Smooth muscle cell (in vitro differentiated cells): ENCODE results near the gene AADAC. TPM values are rescaled to one million over a fixed set of nuclear protein-coding genes. Genes with fewer than 3 reads are reported as not detected.
"Not testable (repeated sequence)": the region's sequence is repeated elsewhere in the genome, so short reads cannot be mapped to it uniquely, and the experiment has no call there.

Experiments used
- DNase-seq: peaks from one replicate; lab custom pipeline; 2025; ENCODE audit not compliant: unreplicated experiment; lab: John Stamatoyannopoulos, UW
- H2AFZ ChIP-seq: fragments of 200-600 bp; sonication (generic); 2 replicates; pipeline ENCODE4 v1.6.0; 2016; ENCODE audit warnings: antibody characterized with exemption, low read depth, mild to moderate bottlenecking
- H3F3A ChIP-seq: fragments of 200-600 bp; sonication (generic); 2 replicates; pipeline ENCODE4 v1.6.0; 2017; ENCODE audit warnings: antibody characterized with exemption, low read depth
- H3K27ac ChIP-seq: fragments of 200-600 bp; sonication (generic); 2 replicates; pipeline ENCODE4 v1.5.1; 2016; ENCODE audit warnings: low read depth, mild to moderate bottlenecking
- H3K27me3 ChIP-seq: fragments of 200-600 bp; sonication (generic); 2 replicates; pipeline ENCODE4 v1.6.1; 2016; ENCODE audit warnings: low read depth, mild to moderate bottlenecking
- H3K36me3 ChIP-seq: fragments of 200-600 bp; sonication (generic); 2 replicates; pipeline ENCODE4 v1.5.1; 2016; ENCODE audit warnings: low read depth
- H3K4me1 ChIP-seq: fragments of 200-600 bp; sonication (generic); 2 replicates; pipeline ENCODE4 v1.5.1; 2016; ENCODE audit warnings: low read depth
- H3K4me2 ChIP-seq: fragments of 200-600 bp; sonication (generic); 2 replicates; pipeline ENCODE4 v1.6.0; 2016; ENCODE audit warnings: mild to moderate bottlenecking
- H3K4me3 ChIP-seq: fragments of 200-600 bp; sonication (generic); 2 replicates; pipeline ENCODE4 v1.5.1; 2016; ENCODE audit warnings: mild to moderate bottlenecking
- H3K79me2 ChIP-seq: fragments of 200-600 bp; sonication (generic); 2 replicates; pipeline ENCODE4 v1.6.0; 2016; ENCODE audit warnings: low read depth, mild to moderate bottlenecking
- H3K9ac ChIP-seq: fragments of 200-600 bp; sonication (generic); 2 replicates; pipeline ENCODE4 v1.6.0; 2016; ENCODE audit warnings: low read depth
- H3K9me3 ChIP-seq: fragments of 200-600 bp; sonication (generic); replicated peaks from 2 replicates; pipeline ENCODE4 v1.5.1; 2016; ENCODE audit warnings: low read depth
- H4K20me1 ChIP-seq: fragments of 200-600 bp; sonication (generic); 2 replicates; pipeline ENCODE4 v1.6.0; 2016; ENCODE audit warnings: low read depth
- CTCF ChIP-seq: fragments of 200-600 bp; sonication (generic); IDR thresholded peaks from 2 replicates; pipeline ENCODE4 v1.5.1; 2017; ENCODE audit warnings: borderline replicate concordance, mild to moderate bottlenecking, antibody characterized with exemption; ENCODE audit not compliant: insufficient read depth, poor library complexity, severe bottlenecking
- WGBS: methylation state at CpG from one replicate; pipeline ENCODE4 v1.1.7; 2016; ENCODE audit warnings: low lambda C conversion rate; 5-methylcytosine and 5-hydroxymethylcytosine counted together
- polyA plus RNA-seq: library from polyadenylated mRNA; unstranded; fragments of >200 nt; fragmentation: Nextera tagmentation; extraction: Ambion mirVana; gene quantifications from 2 replicates; pipeline ENCODE4 v1.2.1, GENCODE V29; 2016
- total RNA-seq: library from RNA; depleted of rRNA; stranded (reverse); fragments of >200 nt; gene quantifications from 2 replicates; pipeline ENCODE4 v1.2.3, GENCODE V29; 2014

AADAC gene
- total and polyA plus RNA-seq, 2 experiments from 2014 or later = 0.54 to 0.67 TPM

DNA sequence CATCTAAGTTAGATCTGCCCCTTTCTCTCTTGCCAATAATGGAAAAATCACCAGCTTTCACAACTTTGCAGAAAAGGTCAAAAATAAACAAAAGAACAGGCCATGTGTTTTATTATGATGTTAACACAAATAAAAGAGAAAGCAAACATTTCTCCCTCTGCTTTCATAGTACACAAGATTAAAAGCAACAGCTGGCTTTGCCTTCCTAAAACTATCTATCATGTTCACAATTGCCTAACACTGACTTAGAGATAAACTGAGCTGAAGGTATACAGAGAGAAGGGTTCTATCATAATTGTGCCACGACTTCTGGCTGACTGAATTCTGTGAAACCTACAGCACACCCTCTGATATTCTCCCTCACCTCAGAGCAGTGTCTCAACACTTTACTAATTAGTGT, 29.4 kb downstream of the AADAC start:
- H3K27me3 ChIP-seq = no peaks in the 10 kb centered on the region
- no peak overlapping the region for H3K4me3 ChIP-seq
- H3K27ac ChIP-seq = no peak overlapping the region
- TF ChIP-seq CTCF = no peak
- no peaks in the 10 kb centered on the region for H3F3A ChIP-seq
- no peaks in the 10 kb centered on the region for H3K79me2 ChIP-seq
- DNase-seq = no peak
- no peak overlapping the region for H3K9ac ChIP-seq
- peak overlapping the region; percentile 87 for H2AFZ ChIP-seq
- peaks cover 3% of the 10 kb centered on the region for H3K4me1 ChIP-seq
- H3K36me3 ChIP-seq = no peaks in the 10 kb centered on the region
- no peaks in the 10 kb centered on the region for H3K9me3 ChIP-seq
- no peaks in the 10 kb centered on the region for H4K20me1 ChIP-seq
- WGBS = 48% methylated on average over 1 of the region's 1 CpG
- no peak overlapping the region for H3K4me2 ChIP-seq

DNA sequence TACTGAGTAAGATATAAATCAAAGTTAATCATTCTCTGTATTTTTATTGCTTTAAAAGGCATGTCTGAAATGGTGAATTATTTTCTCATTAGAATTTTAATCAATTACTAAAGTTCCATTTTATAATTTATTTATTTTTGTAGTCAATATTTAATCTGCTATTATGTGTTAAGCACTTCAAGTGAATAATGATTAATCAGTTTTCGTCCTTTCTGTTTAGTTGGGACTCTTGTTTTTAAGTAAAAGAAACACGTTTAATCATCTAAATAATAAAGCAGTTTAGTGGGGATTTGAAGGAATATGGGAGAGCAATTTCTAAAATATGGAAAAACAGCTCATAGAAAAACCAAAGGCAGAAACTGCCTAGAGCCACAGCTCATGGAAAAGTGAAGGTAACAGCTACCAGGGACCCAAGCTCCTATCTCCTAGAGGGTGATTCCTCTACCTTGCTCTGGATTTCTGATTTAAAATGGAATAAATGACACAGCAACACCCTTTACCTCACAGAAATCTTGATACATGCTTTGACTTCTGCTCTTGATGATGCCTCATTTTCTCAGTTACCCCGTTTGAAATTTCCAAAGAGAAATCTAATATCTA, 31.5 kb downstream of the AADAC start:
- Histone ChIP-seq H2AFZ (no peak overlapping the region), H3K4me3 (no peak overlapping the region), H3K4me1 (no peaks in the 10 kb centered on the region), H3K9me3 (no peaks in the 10 kb centered on the region), H4K20me1 (no peaks in the 10 kb centered on the region), H3K9ac (no peak overlapping the region), H3K36me3 (no peaks in the 10 kb centered on the region), H3K27ac (no peak overlapping the region), H3K4me2 (no peak overlapping the region), H3K27me3 (no peaks in the 10 kb centered on the region), H3K79me2 (no peaks in the 10 kb centered on the region), H3F3A (no peaks in the 10 kb centered on the region)
- no peak for TF ChIP-seq CTCF
- DNase-seq = no peak
- 74% methylated on average over 3 of the region's 3 CpGs for WGBS

DNA sequence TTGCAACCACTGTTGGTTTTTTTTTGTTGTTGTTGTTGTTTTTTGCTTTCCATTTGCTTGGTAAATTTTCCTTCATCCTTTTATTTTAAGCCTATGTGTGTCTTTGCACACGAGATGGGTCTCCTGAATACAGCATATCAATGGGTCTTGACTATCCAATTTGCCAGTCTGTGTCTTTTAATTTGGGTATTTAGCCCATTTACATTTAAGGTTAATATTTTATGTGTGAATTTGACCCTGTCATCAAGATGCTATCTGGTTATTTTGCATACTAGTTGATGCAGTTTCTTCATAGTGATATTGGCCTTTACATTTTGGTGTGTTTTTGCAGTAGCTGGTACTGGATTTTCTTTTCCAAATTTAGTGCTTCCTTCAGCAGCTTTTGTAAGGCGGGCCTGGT, 36.1 kb downstream of the AADAC start:
- H3K4me1 ChIP-seq, H3K9me3 ChIP-seq, H4K20me1 ChIP-seq, H3K27me3 ChIP-seq, H3K79me2 ChIP-seq, H3K9ac ChIP-seq, H3F3A ChIP-seq, H3K4me3 ChIP-seq, H2AFZ ChIP-seq, H3K36me3 ChIP-seq, H3K27ac ChIP-seq, DNase-seq, H3K4me2 ChIP-seq: not testable (repeated sequence)
- WGBS = 94% methylated on average over 2 of the region's 2 CpGs

DNA sequence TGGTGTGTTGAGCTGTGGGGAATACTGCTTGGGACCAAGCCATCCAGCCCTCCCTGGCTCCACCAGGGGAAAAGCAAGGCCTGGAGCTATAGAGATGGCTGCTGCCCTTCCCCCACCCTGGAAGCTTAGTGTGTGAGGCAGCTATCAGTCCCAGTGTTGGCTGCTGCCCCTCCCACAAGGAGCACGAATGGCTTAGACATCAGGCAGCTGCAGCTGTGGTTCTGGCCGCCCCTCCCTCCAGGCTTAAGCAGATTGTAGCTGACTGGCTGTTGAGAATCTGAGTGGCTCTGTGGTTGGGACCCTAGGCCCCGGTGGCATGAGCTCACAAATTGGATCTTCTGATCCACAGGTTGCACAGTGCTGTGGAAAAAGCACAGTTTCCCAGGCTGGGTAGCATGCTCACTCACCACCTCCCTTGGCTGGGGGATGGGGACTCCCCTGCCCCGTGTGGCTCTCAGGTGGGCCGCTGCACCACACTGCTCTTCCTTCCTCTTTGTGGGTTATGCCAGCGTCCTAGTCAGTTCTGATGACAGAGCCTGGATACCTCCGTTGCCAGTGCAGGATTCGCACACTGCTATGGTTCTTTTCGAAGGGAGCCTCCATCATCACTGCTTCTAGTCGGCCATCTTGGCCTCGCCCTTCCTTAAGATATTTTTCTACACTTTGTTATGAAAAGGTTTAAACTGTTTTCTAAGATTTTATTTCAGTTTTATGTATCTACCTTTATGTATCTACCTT, 38.3 kb downstream of the AADAC start:
- TF ChIP-seq CTCF = no peak
- no peaks in the 10 kb centered on the region for H3K27me3 ChIP-seq
- no peak overlapping the region for H3K4me2 ChIP-seq
- no peaks in the 10 kb centered on the region for H4K20me1 ChIP-seq
- H3K79me2 ChIP-seq = no peaks in the 10 kb centered on the region
- no peak overlapping the region for H3K9ac ChIP-seq
- H3K36me3 ChIP-seq = no peaks in the 10 kb centered on the region
- no peak overlapping the region for H3K4me3 ChIP-seq
- no peak for DNase-seq
- no peak overlapping the region for H3K27ac ChIP-seq
- no peaks in the 10 kb centered on the region for H3F3A ChIP-seq
- no peaks in the 10 kb centered on the region for H3K9me3 ChIP-seq
- H2AFZ ChIP-seq = no peak overlapping the region
- H3K4me1 ChIP-seq = no peaks in the 10 kb centered on the region
- WGBS = 96% methylated on average over 11 of the region's 11 CpGs
